ENCODE results near the gene NUP210L.
A peak's percentile ranks its signal among the peaks of the same experiment; 100 is the strongest.

Gene NUP210L

GRCh38 chr1:153960206-153960605 lies 194.7 kb downstream of the NUP210L start:
- TF ChIP-seq, protein P1, sequence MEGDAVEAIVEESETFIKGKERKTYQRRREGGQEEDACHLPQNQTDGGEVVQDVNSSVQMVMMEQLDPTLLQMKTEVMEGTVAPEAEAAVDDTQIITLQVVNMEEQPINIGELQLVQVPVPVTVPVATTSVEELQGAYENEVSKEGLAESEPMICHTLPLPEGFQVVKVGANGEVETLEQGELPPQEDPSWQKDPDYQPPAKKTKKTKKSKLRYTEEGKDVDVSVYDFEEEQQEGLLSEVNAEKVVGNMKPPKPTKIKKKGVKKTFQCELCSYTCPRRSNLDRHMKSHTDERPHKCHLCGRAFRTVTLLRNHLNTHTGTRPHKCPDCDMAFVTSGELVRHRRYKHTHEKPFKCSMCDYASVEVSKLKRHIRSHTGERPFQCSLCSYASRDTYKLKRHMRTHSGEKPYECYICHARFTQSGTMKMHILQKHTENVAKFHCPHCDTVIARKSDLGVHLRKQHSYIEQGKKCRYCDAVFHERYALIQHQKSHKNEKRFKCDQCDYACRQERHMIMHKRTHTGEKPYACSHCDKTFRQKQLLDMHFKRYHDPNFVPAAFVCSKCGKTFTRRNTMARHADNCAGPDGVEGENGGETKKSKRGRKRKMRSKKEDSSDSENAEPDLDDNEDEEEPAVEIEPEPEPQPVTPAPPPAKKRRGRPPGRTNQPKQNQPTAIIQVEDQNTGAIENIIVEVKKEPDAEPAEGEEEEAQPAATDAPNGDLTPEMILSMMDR (IDR thresholded peaks at IDR 0.05; ENCODE audit: control insufficient read depth, extremely low read depth, insufficient read depth) = no peak
- no peak overlapping the region for H3K4me3 ChIP-seq (ENCODE audit: low read depth, low read length)
- no peak for DNase-seq (ENCODE audit: low read depth)

GRCh38 chr1:153959454-153959853 lies 195.4 kb downstream of the NUP210L start:
- no peak overlapping the region for H3K4me3 ChIP-seq (ENCODE audit: low read depth, low read length)
- TF ChIP-seq, protein P1 (IDR thresholded peaks at IDR 0.05; ENCODE audit: control insufficient read depth, extremely low read depth, insufficient read depth) = no peak
- no peak for DNase-seq (ENCODE audit: low read depth)

GRCh38 chr1:153958961-153959260 lies 196.0 kb downstream of the NUP210L start:
- DNase-seq (ENCODE audit: low read depth) = no peak
- H3K4me3 ChIP-seq (ENCODE audit: low read depth, low read length) = no peak overlapping the region; the same call in 1 of the 2 replicates

DNA sequence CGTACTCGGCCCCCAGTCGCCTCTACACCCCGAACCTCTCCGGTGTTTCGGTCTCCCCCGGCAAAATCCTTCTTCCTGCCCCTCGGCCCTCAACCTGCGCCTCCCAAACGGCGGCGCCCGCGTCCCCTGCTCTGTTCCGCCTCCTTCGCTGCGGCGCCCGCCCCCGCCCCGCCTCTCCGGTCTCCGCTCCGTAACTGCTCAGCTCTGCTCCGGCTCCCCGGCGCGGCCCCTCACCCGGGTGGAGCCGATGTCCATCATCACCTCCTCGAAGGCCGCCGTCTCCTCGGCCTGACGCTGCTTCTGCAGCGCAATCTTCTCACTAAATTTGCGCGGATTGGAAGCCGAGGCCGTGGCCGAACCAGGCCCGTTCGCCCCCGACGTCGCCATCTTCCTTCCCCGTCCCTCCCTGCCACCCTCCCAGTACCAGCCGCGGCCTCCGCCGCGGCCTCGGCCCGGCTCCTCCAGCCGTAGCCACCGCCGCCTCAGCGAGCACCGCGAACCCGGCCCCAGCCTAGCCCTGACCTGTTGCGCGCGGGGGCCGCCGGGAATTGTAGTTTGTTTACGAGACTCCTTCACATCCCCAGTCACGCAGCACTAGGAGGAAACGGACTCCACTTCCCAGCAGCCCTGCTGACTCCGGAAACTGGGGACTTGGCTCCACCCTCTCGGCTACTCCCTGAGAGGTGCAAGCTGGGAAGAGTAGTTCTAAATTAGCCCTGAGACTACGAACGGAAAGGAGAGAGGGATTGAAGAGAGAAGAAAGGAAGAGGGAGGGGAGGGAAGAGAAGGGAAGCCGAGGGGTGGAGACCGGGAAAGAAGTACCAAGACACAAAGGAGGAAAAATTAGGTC lies 196.5 kb downstream of the NUP210L start, which contains the start of gene CRTC2:
Gene CRTC2, minus strand, starts transcription at position 502 of the 850 bp plus-strand sequence. Its CDS starts 115 bp downstream, at position 387.
- TF ChIP-seq, protein P1 (IDR thresholded peaks at IDR 0.05; ENCODE audit: control insufficient read depth, extremely low read depth, insufficient read depth) = no peak; the same call in 1 of the 2 replicates
- peak within 1 kb of the TSS; percentile 92 for H3K4me3 ChIP-seq (ENCODE audit: low read depth, low read length)
- peak; percentile 97 for DNase-seq (ENCODE audit: low read depth)

More at GRCh38 chr1:153958961-153959260, 196.0 kb downstream of the NUP210L start:
- TF ChIP-seq, protein P1 (IDR thresholded peaks at IDR 0.05; ENCODE audit: control insufficient read depth, extremely low read depth, insufficient read depth) = no peak

DNA sequence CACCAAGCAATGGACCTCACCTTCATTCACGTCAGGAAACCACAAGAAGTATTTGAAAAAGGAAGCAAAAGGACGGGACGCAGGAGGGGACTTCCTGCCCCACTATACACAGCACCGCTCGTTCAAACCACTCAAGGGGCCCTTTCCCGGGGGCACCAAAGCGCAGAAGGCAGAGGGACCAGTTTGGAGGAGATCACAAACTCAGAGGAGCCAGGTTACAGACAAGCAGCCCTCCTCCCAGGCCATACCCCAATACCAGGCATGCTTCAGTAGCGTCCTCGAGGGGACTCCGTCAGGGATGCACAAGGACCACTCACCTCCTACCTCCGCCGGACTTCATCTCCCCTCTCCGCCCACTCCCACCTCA lies 197.1 kb downstream of the NUP210L start:
- TF ChIP-seq, protein P1 (IDR thresholded peaks at IDR 0.05; ENCODE audit: control insufficient read depth, extremely low read depth, insufficient read depth) = no peak
- no peak for DNase-seq (ENCODE audit: low read depth)

DNA sequence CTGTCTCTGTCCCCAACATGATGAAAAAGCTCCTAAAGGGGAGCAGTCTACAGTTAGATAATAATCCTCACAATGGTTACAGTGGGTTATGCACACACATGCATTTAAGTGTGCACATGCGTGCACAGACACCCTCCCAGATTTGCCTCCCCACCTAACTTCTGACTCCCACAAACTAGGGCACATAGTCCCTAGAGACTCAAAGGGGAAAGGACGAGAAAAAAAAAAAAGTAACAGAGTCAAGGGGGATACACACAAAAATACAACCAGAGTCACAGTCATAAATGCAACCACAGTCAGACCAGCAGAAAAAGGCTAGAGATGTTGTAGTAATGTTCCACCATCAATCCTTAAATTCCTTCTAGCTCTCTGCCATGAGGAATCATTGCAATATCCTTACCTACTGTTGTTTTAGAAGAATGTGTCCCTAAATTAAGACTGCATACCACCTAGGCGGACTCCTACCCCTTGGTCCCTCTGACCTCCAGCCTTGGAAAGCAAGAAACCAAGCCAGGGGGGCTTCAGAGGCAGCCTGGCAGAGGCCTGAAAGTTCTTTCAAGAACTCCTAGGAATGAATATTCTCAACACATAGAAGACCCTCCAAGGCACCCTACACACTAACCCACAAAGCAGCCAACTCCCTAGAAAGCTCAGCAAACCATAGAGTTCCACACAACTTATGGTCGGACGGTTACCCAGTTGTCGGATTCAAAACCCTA lies 197.7 kb downstream of the NUP210L start:
- TF ChIP-seq, protein P1 (IDR thresholded peaks at IDR 0.05; ENCODE audit: control insufficient read depth, extremely low read depth, insufficient read depth) = no peak
- DNase-seq (ENCODE audit: low read depth) = no peak
- H3K4me3 ChIP-seq (ENCODE audit: low read depth, low read length) = peak overlapping the region; percentile 92

More for the DNA sequence above, 197.1 kb downstream of the NUP210L start:
- peak overlapping the region; percentile 92 for H3K4me3 ChIP-seq (ENCODE audit: low read depth, low read length)

Measured in LNCaP clone FGC (cell line).